ENCODE results near the gene TAF11L9.

DNA sequence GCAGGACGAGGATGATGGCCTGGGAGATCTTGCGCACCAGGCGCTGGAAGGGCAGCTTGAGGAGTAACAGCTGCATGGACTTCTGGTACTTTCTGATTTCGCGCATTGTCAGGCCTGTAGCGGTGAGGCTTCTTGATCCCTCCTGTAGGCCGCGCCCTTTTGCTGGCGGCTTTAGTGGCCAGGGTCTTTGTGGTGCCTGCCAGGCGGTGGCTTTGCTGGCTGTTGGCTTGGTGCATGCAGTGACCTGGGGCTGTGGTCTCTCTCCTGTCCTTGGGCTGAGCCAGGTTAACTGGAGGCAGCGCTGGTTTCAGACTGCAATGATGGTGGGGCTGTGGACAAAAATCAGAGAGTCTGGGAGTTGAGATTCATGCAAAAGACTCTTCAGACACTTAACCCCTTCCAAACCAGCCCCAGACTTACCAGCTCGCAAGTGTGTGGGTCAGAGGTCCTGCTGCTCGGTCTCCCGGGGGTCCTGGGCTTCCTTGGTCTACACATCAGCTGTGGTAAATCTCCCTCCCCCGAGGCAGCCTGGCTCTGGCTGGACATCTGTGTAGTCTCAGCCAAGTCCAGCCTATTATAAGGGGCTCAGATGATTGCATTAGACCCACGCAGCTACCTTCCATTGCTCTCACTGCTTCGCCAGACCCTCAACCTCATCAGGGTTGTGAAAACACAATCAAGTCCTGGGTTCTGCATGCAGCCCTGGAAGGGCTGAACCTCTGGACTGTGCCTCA, 20.8 kb upstream of the TAF11L9 start:
- TF ChIP-seq, protein P1, sequence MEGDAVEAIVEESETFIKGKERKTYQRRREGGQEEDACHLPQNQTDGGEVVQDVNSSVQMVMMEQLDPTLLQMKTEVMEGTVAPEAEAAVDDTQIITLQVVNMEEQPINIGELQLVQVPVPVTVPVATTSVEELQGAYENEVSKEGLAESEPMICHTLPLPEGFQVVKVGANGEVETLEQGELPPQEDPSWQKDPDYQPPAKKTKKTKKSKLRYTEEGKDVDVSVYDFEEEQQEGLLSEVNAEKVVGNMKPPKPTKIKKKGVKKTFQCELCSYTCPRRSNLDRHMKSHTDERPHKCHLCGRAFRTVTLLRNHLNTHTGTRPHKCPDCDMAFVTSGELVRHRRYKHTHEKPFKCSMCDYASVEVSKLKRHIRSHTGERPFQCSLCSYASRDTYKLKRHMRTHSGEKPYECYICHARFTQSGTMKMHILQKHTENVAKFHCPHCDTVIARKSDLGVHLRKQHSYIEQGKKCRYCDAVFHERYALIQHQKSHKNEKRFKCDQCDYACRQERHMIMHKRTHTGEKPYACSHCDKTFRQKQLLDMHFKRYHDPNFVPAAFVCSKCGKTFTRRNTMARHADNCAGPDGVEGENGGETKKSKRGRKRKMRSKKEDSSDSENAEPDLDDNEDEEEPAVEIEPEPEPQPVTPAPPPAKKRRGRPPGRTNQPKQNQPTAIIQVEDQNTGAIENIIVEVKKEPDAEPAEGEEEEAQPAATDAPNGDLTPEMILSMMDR (IDR thresholded peaks at IDR 0.05): no peak
- TF ChIP-seq POLR2AphosphoS5 (IDR thresholded peaks at IDR 0.05) (no peak), POLR2A (IDR thresholded peaks at IDR 0.05) (no peak), EP300 (IDR thresholded peaks at IDR 0.05) (no peak)
